Glutamatergic neuron (in vitro differentiated cells): Measurements from ENCODE around the gene ZSCAN9. TPM values are rescaled to one million over a fixed set of nuclear protein-coding genes. Genes with fewer than 3 reads are reported as not detected.

Source experiments
- DNase-seq: peaks from one replicate; pipeline ENCODE4 v3.0.0; 2022
- H3K27ac Mint-ChIP-seq: one replicate; pipeline ENCODE4 v1.8.0; 2020; ENCODE audit warnings: mild to moderate bottlenecking, mixed read lengths, inconsistent platforms; ENCODE audit not compliant: unreplicated experiment
- H3K27me3 Mint-ChIP-seq: one replicate; pipeline ENCODE4 v1.8.0; 2020; ENCODE audit warnings: mild to moderate bottlenecking, moderate library complexity, mixed read lengths, inconsistent platforms; ENCODE audit not compliant: unreplicated experiment
- H3K36me3 Mint-ChIP-seq: one replicate; pipeline ENCODE4 v1.8.0; 2020; ENCODE audit warnings: mild to moderate bottlenecking, mixed read lengths, inconsistent platforms; ENCODE audit not compliant: unreplicated experiment
- H3K4me1 Mint-ChIP-seq: one replicate; pipeline ENCODE4 v1.8.0; 2020; ENCODE audit warnings: mild to moderate bottlenecking, low read depth, mixed read lengths, inconsistent platforms; ENCODE audit not compliant: unreplicated experiment
- H3K4me3 Mint-ChIP-seq: one replicate; pipeline ENCODE4 v1.8.0; 2020; ENCODE audit warnings: mild to moderate bottlenecking, mixed read lengths, inconsistent platforms; ENCODE audit not compliant: unreplicated experiment
- H3K9me3 Mint-ChIP-seq: one replicate; pipeline ENCODE4 v1.8.0; 2020; ENCODE audit warnings: mild to moderate bottlenecking, moderate library complexity, mixed read lengths, inconsistent platforms; ENCODE audit not compliant: unreplicated experiment
- CTCF ChIP-seq: fragments of 200-600 bp; sonication (generic); IDR thresholded peaks from one replicate; pipeline ENCODE4 v1.5.0; 2021; ENCODE audit not compliant: partially characterized antibody, unreplicated experiment
- long read RNA-seq: library from polyadenylated mRNA; unstranded; transcript quantifications from one replicate; pipeline ENCODE4 v2.0.0, GENCODE V29; 2020; ENCODE audit not compliant: unreplicated experiment
- total RNA-seq: library from RNA; stranded (reverse); fragmentation: NEBNext Ultra II Directional; extraction: Animal tissue kit (Norgen Biotek cat#: 25700); gene quantifications from one replicate; pipeline ENCODE4 v1.2.1, GENCODE V29; 2021; ENCODE audit not compliant: unreplicated experiment

The ZSCAN9 gene
- 54.0 TPM for total RNA-seq
- long read RNA-seq, transcript ZSCAN9-207 (4 exons, 1,601 nt), result major isoform, 13 of 44 reads
- long read RNA-seq, transcript ZSCAN9-201 (4 exons, 1,621 nt), result major isoform, 13 of 44 reads
- long read RNA-seq, transcript ZSCAN9-204 (3 exons, 2,062 nt), result minor isoform, 6 of 44 reads
- long read RNA-seq, partial matches to known transcripts, result 4 of 44 reads
- long read RNA-seq, other reads (novel, unspliced or antisense), result 8 of 44 reads

DNA sequence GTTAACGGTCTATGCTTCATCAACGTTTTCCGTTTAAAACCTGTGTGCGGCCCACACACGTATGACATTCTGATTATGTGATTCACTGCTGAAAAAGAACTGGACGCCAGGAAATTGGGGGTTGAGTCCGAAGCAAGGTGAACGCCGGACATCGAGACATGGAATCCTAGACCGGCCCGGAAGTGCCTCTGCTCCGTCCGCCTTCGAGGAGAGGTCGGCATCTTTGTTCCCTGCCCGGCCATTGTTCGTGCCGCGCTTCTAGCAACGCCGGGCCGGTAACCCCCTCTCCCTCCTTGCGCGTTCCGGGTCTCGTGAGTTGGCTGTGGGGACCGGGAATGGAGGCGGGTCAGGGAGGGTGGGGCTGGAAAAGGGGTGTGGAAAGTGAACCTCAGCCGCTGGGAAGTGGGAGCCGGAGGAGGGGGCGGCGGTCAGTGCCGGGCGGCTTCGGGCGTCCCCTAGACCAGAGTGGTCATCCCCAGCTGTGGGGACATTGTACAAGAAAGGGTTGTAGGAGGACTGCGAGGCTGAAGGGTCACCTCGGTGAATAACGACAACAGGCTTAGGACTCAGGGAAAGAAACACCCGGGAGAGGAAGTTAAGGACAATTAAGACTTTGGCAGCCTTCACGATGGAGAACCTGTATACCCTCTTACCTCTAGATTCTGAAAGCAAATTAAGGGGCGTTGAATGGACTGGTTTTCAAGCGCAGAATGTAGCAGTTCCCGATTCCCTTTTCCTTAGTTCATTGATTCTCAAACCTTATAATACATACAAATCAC, at the start of gene ZSCAN9:
Gene ZSCAN9 (plus strand): TSS at position 220 of the 779 bp plus-strand sequence. CDS start 1,810 bp downstream, outside the sequence.
- DNase-seq, result peak; percentile 86
- Mint-ChIP-seq H3K9me3 (peaks cover 4% of the 10 kb centered on the region), H3K4me3 (peak within 1 kb of the TSS; percentile 95), H3K27ac (peak within 1 kb of the TSS; percentile 95), H3K4me1 (peaks cover 6% of the 10 kb centered on the region), H3K27me3 (peaks cover 7% of the 10 kb centered on the region), H3K36me3 (peaks cover 9% of the 10 kb centered on the region)
- TF ChIP-seq CTCF, result no peak

- TF ChIP-seq CTCF, result no peak
- no peaks in the 10 kb centered on the region for H3K4me1 Mint-ChIP-seq
- DNase-seq, result no peak
- H3K36me3 Mint-ChIP-seq, result peaks cover 7% of the 10 kb centered on the region
- peaks cover 2% of the 10 kb centered on the region for H3K27me3 Mint-ChIP-seq
- H3K4me3 Mint-ChIP-seq, result no peak overlapping the region
- H3K27ac Mint-ChIP-seq, result no peak overlapping the region
- H3K9me3 Mint-ChIP-seq, result no peaks in the 10 kb centered on the region
Observed at GRCh38 chr6:28176373-28176772, 48.7 kb upstream of the ZSCAN9 start.

- TF ChIP-seq CTCF, result no peak
- H3K36me3 Mint-ChIP-seq, result peaks cover 9% of the 10 kb centered on the region
- H3K9me3 Mint-ChIP-seq, result no peaks in the 10 kb centered on the region
- no peak overlapping the region for H3K4me3 Mint-ChIP-seq
- no peaks in the 10 kb centered on the region for H3K27me3 Mint-ChIP-seq
- no peak for DNase-seq
- no peaks in the 10 kb centered on the region for H3K4me1 Mint-ChIP-seq
- no peak overlapping the region for H3K27ac Mint-ChIP-seq
Observed at GRCh38 chr6:28182255-28182654, 42.8 kb upstream of the ZSCAN9 start.

DNA sequence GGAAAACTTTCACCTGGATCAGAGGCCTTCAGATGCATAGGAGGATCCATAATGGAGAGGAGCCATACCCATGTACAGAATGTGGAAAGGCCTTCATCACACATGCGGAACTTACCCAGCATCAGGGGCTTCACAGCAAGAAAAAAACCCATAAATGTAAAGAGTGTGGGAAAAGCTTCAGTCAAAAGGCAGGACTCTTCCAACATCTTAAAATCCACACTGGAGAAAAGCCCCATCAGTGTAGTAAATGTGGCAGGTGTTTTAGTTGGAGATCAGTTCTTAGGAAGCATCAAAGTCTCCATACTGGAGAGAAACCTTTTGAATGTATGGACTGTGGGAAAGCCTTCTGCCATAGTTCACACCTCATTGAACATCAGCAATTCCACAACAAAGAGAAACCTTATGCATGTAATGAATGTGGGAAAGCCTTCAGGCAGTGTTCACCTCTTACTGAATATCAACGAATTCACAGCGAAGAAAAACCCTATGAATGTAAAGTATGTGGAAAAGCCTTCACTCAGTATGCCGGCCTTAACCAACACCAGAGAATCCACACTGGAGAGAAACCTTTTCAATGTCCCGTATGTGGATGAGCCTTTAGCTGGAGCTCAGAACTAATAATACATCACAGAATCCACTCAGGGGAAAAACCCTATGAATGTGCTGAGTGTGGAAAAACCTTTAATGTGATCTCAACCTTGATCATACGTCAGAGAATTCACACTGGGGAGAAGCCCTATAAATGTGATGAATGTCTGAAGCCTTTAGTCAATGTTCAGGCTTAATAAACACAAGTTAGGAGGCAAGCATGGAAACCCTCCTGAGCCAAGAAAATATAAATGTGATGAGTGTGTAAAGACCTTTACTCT, 36.7 kb upstream of the ZSCAN9 start:
- Mint-ChIP-seq H3K36me3 (no peaks in the 10 kb centered on the region), H3K9me3 (peaks cover 2% of the 10 kb centered on the region), H3K27me3 (no peaks in the 10 kb centered on the region), H3K27ac (no peak overlapping the region), H3K4me3 (no peak overlapping the region), H3K4me1 (no peaks in the 10 kb centered on the region)
- no peak for TF ChIP-seq CTCF
- no peak for DNase-seq
